ENCODE results near the gene SSTR4.

DNA sequence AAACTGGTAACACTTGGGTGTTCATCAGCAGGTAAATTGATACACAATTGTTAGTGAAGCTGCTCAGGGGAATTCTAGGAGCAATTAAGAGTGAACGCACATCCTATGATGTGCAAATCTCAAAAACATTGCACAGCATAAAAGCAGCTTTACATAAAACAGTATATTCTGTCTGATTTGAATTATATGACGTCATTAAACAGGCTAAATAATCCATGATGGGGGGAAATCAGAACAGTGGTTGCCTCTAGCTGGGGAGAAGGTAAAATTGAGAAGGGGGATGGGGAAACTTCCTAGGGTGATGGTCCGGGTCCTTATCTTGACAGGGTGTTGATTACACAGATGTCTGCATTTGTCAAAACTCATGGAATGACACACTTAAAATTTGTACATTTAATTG, 31.7 kb downstream of the SSTR4 start:
- TF ChIP-seq CTCF (IDR thresholded peaks at IDR 0.05) (no peak), POLR2A (IDR thresholded peaks at IDR 0.05) (no peak)

Data from esophagus squamous epithelium (tissue), 4 donors.